ENCODE results near the gene OR5K1.
A peak's percentile ranks its signal among the peaks of the same experiment; 100 is the strongest.

Gene OR5K1

GRCh38 chr3:98514948-98515347, 51.9 kb downstream of the OR5K1 start:
- DNase-seq (ENCODE audit: low spot score) = no peak

- no peak for DNase-seq (ENCODE audit: low spot score)
Measured at GRCh38 chr3:98518816-98519215, 55.8 kb downstream of the OR5K1 start.

GRCh38 chr3:98519351-98519750, 56.4 kb downstream of the OR5K1 start:
- no peak for DNase-seq (ENCODE audit: low spot score)

- peak; percentile 59 for DNase-seq (ENCODE audit: low spot score)
Measured at GRCh38 chr3:98521897-98522543, 59.0 kb downstream of the OR5K1 start.
